ENCODE measurements around the gene CAMTA1.

The CAMTA1 gene

GRCh38 chr1:7248549-7249199 lies 463.4 kb downstream of the CAMTA1 start:
- DNase-seq: no peak

DNA sequence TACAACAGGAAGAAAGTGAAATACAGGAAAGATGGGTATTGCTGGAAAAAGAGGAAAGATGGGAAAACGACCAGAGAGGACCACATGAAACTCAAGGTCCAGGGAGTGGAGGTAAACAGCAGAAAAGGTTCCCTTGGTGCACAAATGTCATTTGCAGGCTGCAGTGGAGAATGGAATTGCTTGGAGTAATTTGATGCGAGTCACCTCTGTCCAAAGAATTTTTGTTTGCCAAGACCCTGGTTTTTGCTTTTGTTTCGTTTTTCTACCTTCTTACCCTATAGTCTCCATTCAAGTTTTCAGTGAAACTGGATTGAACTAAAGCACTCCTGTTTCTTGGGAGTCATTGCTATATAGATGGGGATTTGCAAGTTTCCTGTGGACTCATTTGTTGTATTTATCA lies 464.3 kb downstream of the CAMTA1 start:
- no peak for DNase-seq

GRCh38 chr1:7250176-7250575 lies 464.9 kb downstream of the CAMTA1 start:
- DNase-seq: no peak

- DNase-seq: no peak
Measured at GRCh38 chr1:7250597-7251453, 465.6 kb downstream of the CAMTA1 start.

DNA sequence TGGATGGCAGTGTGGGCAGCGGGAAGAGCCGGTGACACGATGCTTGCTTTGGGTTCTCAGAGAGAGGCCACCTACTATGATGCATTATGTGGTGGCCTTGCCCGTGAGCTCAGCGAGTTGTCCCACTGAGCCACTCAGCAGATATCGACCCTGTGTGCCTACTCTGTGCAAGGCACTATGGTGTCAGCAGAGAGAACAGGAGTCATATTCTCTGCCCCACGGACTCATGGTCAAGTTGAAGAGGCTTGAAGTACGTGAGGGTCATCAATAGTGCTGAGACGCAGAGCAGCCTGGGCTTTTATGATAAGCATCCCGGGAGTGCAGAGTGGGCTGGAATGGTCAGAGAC lies 466.2 kb downstream of the CAMTA1 start:
- no peak for DNase-seq

- no peak for DNase-seq
Measured at GRCh38 chr1:7252411-7253117, 467.3 kb downstream of the CAMTA1 start.

DNA sequence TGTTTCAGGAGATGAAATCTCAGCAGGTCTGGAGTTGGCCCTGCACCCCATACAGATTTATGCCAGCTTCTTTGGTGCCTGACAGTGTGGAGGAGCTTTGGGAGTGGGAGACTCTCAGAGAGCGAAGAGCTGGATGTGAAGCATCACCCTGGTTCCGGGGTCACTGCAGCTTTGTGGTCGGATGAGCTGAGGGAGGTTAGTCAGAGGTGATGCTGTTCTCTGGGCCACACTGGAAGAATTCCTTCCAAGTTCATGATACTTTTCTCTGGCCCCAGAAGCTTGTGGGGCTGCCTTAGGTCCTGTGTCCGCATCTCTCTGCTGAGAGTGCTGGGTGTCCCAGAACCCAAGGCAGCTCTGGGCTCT lies 467.8 kb downstream of the CAMTA1 start:
- DNase-seq: no peak

- DNase-seq: no peak
Measured at GRCh38 chr1:7253988-7254587, 468.8 kb downstream of the CAMTA1 start.

GRCh38 chr1:7255303-7256058 lies 470.2 kb downstream of the CAMTA1 start:
- DNase-seq: no peak

DNA sequence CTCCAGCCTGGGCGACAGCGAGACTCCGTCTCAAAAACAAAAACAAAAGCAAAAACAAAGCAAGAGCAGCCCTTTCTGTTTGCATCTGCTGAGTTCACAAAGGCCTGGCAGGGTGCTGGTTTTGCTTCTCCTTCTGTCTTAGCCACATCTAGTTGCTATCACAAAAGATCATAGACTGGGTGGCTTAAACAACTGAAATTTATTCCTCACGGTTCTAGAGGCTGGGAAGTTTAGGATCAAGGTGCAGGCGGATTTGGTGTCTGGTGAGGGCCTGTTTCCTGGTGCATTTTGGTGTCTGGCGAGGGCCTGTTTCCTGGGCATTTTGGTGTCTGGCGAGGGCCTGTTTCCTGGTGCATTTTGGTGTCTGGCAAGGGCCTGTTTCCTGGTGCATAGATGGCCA lies 471.3 kb downstream of the CAMTA1 start:
- no peak for DNase-seq

- no peak for DNase-seq
Measured at GRCh38 chr1:7257225-7257624, 472.0 kb downstream of the CAMTA1 start.

GRCh38 chr1:7258589-7259135 lies 473.4 kb downstream of the CAMTA1 start:
- no peak for DNase-seq

DNA sequence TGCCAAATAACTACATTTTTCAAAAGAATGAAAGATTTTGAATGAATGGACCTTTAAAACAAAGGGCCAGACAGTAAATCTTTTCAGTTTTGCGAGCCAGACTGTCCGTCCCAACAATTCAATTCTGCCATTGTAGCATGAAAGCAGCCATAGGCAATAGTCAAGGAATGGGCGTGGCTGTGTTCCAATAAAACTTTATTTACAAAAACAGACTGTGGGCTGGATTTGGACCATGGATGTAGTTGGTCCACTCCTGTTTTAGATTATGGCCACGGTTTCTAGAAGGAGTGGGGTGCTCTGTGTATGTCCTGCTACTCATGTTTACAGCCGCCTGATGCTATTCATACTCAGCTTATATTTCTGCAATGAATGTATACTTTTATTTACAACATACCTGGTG lies 474.7 kb downstream of the CAMTA1 start:
- no peak for DNase-seq

DNA sequence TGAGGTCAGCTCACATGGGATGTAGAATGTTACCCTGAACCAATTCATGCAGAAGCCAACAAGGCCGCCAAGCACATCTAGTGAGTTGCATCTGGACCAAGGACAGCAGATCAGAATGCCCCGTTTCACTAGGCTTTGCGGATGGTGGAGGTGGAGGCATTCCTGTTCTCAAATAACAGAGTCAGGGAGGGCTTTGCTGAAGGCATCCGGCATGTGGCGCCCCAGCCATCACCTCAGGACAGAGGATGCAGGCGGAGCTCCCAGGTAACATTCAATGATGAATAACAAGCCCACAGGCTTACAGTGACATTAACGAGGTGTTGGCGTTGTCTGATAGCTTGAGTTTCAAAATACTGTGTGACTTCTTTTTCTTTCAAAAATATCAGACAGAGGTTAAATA lies 476.2 kb downstream of the CAMTA1 start:
- no peak for DNase-seq

DNA sequence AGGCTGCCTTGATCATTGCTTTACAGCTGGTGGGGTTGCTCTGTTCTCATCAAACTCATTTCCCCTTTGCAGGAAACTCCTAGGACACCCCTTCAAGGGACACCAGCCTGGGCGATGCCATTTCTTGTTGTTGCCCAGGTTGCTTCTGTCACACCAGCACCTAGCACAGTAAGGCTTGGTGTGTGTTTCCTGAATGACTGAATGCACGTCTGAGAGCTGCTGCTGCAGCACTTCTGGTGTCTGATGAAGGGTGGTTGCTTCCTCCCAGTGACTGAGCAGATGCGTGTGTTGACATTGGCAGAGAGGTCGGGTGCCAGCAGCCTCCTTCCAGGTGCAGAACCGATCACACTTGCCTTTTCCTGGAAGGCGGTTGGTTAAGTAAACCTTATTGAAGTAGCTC lies 477.4 kb downstream of the CAMTA1 start:
- DNase-seq: no peak

DNA sequence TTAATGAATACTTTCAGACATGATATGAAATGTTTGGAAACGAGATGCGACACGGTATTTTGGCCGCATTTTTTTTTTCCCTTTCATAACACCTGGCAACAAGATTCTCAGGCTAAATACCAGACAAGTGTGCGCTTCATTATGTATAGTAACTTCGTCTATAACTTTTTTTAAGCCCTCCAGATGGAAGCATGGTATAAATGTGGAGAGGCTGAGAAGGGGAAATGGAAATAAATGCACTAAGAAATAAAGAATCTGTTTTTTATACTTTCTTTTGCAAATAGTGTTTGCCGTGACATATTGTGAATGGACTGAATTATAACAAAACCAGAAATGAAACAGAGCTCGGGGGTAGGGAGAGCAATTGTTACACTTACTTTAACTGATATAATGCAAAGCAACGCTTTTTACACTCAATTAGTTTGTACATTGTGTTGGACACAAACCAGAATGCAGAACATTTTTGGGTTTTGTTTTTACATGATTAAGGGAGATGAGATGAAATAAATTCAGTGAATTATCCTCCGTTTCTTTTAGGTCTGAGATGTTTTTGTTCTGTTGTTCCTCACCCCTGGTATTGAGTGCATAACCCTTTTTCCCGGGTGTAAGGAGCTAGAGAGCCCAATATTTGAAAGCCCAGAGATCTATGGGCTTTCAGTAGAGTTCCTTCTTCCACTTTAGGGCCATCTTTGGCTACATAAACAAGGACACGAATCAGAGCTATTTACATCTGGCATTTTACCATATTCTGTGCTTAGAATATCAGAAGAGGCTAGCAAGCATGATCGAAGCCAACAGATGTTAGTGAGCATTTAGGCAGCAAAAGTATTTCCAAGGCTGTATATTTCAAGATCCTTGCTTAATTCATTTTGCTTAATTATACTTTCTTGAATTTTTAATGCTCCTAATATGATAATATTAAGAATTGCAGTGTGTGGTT lies 478.0 kb downstream of the CAMTA1 start:
- no peak for DNase-seq

DNA sequence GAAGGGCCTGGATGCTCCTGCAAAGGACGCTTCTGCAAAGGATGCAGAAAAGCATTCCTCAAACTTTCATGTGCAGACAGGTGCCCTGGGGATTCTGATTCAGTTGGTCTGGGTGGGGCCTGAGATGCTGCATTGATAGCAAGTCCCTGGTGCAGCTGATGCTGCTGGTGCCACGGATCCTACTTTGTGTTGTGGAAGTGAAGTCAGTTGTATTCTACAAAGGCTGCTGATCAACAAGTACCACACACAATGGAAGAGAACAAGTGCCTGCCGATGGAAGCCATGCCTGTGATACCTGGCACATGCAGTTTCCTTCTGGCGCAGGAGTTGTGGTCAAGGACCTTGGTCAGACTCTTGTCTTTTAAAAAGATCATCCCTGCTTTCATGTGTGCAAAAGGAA lies 478.8 kb downstream of the CAMTA1 start:
- DNase-seq: no peak

GRCh38 chr1:7265771-7266371 lies 480.6 kb downstream of the CAMTA1 start:
- no peak for DNase-seq

DNA sequence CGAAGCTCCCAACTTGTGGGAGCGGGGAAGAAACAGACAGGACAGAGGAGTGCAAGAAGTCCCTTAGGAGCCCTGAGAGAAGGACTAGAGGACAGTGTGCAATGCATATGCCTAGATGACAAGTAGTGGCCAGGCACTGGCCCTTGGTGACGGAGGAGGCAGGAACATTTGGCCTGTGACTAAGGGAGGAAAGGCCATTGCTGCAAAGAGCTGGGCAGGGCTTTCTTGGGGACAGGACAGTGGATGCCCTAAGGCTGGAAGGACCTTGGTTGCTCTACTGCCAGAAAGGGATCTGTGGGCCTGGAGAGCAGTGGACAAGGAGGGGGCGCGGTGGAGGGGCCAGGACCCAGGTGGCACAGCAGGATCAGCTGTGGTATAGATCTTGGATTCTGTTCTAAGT lies 481.3 kb downstream of the CAMTA1 start:
- DNase-seq: no peak

DNA sequence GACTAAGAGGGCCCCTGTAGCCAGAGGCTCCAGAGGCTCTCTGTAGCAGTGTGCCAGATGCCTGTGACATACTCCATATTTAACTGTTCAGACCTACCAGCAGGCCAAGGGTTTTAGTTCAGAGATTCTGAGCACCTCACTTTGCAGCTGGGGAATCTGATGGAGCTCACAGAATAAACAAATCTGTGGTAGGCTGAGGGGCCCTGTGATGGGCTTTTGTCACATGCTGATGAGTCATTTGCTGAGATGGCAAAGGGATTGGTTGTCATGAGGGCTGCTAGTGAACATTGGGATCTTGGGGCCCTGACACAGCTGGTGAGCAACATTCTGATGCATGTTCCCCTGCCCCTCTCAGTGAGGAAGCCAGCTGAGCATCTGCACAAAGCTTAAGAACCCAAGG lies 482.2 kb downstream of the CAMTA1 start:
- no peak for DNase-seq

DNA sequence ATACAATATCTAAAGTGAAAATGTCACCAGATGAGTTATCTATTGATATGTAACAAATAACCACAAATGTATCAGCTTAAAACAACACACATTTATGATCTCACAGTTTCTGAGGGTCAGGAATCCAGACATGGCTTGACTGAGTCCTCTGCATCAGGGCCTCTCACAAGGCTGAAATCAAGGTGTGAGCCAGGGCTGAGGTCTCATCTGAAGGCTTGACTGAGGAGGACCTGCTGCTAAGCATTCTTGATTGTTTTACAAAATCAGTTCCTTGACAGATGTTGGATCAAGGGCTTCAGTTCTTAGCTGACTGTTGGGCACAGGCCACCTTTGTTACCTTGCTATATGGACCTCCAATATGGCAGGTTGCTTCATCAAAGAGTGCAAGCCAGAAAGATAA lies 483.7 kb downstream of the CAMTA1 start:
- no peak for DNase-seq
